Activated CD4-positive, alpha-beta T cell treated with anti-CD3 and anti-CD28 coated beads, Interleukin-2, Interleukin-4, amounts not matched to agents 100 ng/mL and 50 ng/mL, durations not matched to agents 16 hours and 8 hours (primary cell): ENCODE data around the gene CTSO.
"Not testable (repeated sequence)": the region's sequence is repeated elsewhere in the genome, so short reads cannot be mapped to it uniquely, and the experiment has no call there.

Experiments used
- DNase-seq: peaks from one replicate; pipeline ENCODE4 v3.0.0-alpha.2; 2020; ENCODE audit warnings: low spot score

The CTSO gene

GRCh38 chr4:155907556-155907955, 46.1 kb downstream of the CTSO start:
- no peak for DNase-seq

GRCh38 chr4:155906554-155907247, 47.0 kb downstream of the CTSO start:
- DNase-seq: no peak

- no peak for DNase-seq
Measured at GRCh38 chr4:155904331-155904730, 49.3 kb downstream of the CTSO start.

- no peak for DNase-seq
Measured at GRCh38 chr4:155903453-155903852, 50.2 kb downstream of the CTSO start, which contains the start of gene TDO2. Gene TDO2, plus strand, starts transcription at chr4:155903696. Its CDS starts 63 bp downstream, at chr4:155903759.

- no peak for DNase-seq
Measured at GRCh38 chr4:155901013-155901412, 52.7 kb downstream of the CTSO start.

- DNase-seq: no peak
Measured at GRCh38 chr4:155900381-155900780, 53.3 kb downstream of the CTSO start.

- DNase-seq: no peak
Measured at GRCh38 chr4:155899891-155900290, 53.8 kb downstream of the CTSO start.

- DNase-seq: not testable (repeated sequence)
Measured at GRCh38 chr4:155898371-155898770, 55.3 kb downstream of the CTSO start.

- DNase-seq: no peak
Measured at GRCh38 chr4:155891058-155891457, 62.6 kb downstream of the CTSO start.

- no peak for DNase-seq
Measured at GRCh38 chr4:155889946-155890345, 63.7 kb downstream of the CTSO start.

GRCh38 chr4:155889031-155889793, 64.5 kb downstream of the CTSO start:
- DNase-seq: no peak

- DNase-seq: no peak
Measured at GRCh38 chr4:155887847-155888570, 65.7 kb downstream of the CTSO start.

GRCh38 chr4:155887045-155887444, 66.6 kb downstream of the CTSO start:
- no peak for DNase-seq

GRCh38 chr4:155885666-155886065, 68.0 kb downstream of the CTSO start:
- DNase-seq: no peak

GRCh38 chr4:155883895-155884294, 69.8 kb downstream of the CTSO start:
- no peak for DNase-seq

GRCh38 chr4:155881555-155881954, 72.1 kb downstream of the CTSO start:
- no peak for DNase-seq

GRCh38 chr4:155879767-155880166, 73.9 kb downstream of the CTSO start:
- no peak for DNase-seq

- no peak for DNase-seq
Measured at GRCh38 chr4:155878611-155879010, 75.1 kb downstream of the CTSO start.

- DNase-seq: no peak
Measured at GRCh38 chr4:155877971-155878370, 75.7 kb downstream of the CTSO start.

- DNase-seq: no peak
Measured at GRCh38 chr4:155875878-155876277, 77.8 kb downstream of the CTSO start.
